ENCODE results near the gene TMEM179. TPM values are rescaled to one million over a fixed set of nuclear protein-coding genes. Genes with fewer than 3 reads are reported as not detected.
"Not testable (repeated sequence)": the region's sequence is repeated elsewhere in the genome, so short reads cannot be mapped to it uniquely, and the experiment has no call there.

Gene TMEM179
- polyA plus RNA-seq, 4 donors = 0.90 to 1.9 (median 1.5) TPM

GRCh38 chr14:104588066-104588857 is 16.3 kb downstream of the TMEM179 start:
- DNase-seq (ENCODE audit: low read depth in 4 of 4, low spot score in 2 of 4) = no peak

- no peak for DNase-seq (ENCODE audit: low read depth in 4 of 4, low spot score in 2 of 4)
Observed at GRCh38 chr14:104587641-104588040, 16.9 kb downstream of the TMEM179 start.

GRCh38 chr14:104586832-104587620 is 17.5 kb downstream of the TMEM179 start:
- DNase-seq (ENCODE audit: low read depth in 4 of 4, low spot score in 2 of 4) = no peak

GRCh38 chr14:104585966-104586697 is 18.4 kb downstream of the TMEM179 start:
- DNase-seq (ENCODE audit: low read depth in 4 of 4, low spot score in 2 of 4) = no peak

- DNase-seq (ENCODE audit: low read depth in 4 of 4, low spot score in 2 of 4) = no peak
Observed at GRCh38 chr14:104584557-104584956, 20.0 kb downstream of the TMEM179 start.

- no peak for DNase-seq (ENCODE audit: low read depth in 4 of 4, low spot score in 2 of 4)
Observed at GRCh38 chr14:104583424-104584306, 20.9 kb downstream of the TMEM179 start.

- no peak for DNase-seq (ENCODE audit: low read depth in 4 of 4, low spot score in 2 of 4)
Observed at GRCh38 chr14:104582662-104583061, 21.9 kb downstream of the TMEM179 start.

- DNase-seq (ENCODE audit: low read depth in 4 of 4, low spot score in 2 of 4) = no peak
Observed at GRCh38 chr14:104582005-104582404, 22.6 kb downstream of the TMEM179 start.

GRCh38 chr14:104581521-104581920 is 23.1 kb downstream of the TMEM179 start:
- no peak for DNase-seq (ENCODE audit: low read depth in 4 of 4, low spot score in 2 of 4)

GRCh38 chr14:104580961-104581360 is 23.6 kb downstream of the TMEM179 start:
- no peak for DNase-seq (ENCODE audit: low read depth in 4 of 4, low spot score in 2 of 4)

- not testable (repeated sequence) for DNase-seq (ENCODE audit: low read depth in 4 of 4, low spot score in 2 of 4)
Observed at GRCh38 chr14:104579939-104580338, 24.6 kb downstream of the TMEM179 start.

- no peak for DNase-seq (ENCODE audit: low read depth in 4 of 4, low spot score in 2 of 4)
Observed at GRCh38 chr14:104579507-104579906, 25.1 kb downstream of the TMEM179 start, which contains the start of gene C14orf180. Gene C14orf180 (plus strand): TSS chr14:104579764. CDS start chr14:104586431, 6,667 bp downstream.

- DNase-seq (ENCODE audit: low read depth in 4 of 4, low spot score in 2 of 4) = no peak
Observed at GRCh38 chr14:104578321-104578720, 26.3 kb downstream of the TMEM179 start.

GRCh38 chr14:104577847-104578301 is 26.7 kb downstream of the TMEM179 start:
- no peak for DNase-seq (ENCODE audit: low read depth in 4 of 4, low spot score in 2 of 4)

- DNase-seq (ENCODE audit: low read depth in 4 of 4, low spot score in 2 of 4) = no peak
Observed at GRCh38 chr14:104577426-104577825, 27.1 kb downstream of the TMEM179 start.

- no peak for DNase-seq (ENCODE audit: low read depth in 4 of 4, low spot score in 2 of 4)
Observed at GRCh38 chr14:104576970-104577332, 27.6 kb downstream of the TMEM179 start.

- DNase-seq (ENCODE audit: low read depth in 4 of 4, low spot score in 2 of 4) = no peak
Observed at GRCh38 chr14:104576232-104576969, 28.2 kb downstream of the TMEM179 start.

- DNase-seq (ENCODE audit: low read depth in 4 of 4, low spot score in 2 of 4) = no peak
Observed at GRCh38 chr14:104574978-104575583, 29.5 kb downstream of the TMEM179 start.

- DNase-seq (ENCODE audit: low read depth in 4 of 4, low spot score in 2 of 4) = no peak
Observed at GRCh38 chr14:104574536-104574935, 30.0 kb downstream of the TMEM179 start.
